GM23338 (cell line): ENCODE results near the gene DUSP5. TPM values are rescaled to one million over a fixed set of nuclear protein-coding genes. Genes with fewer than 3 reads are reported as not detected.

ENCODE experiments used
- ATAC-seq: fragments of 200-7000 bp; cut with Tn5 transposase; 3 replicates; pipeline ENCODE4 v1.9.1; 2020
- DNase-seq: peaks from one replicate; pipeline ENCODE4 v3.0.0-alpha.2; 2015; ENCODE audit warnings: low spot score
- H2AFZ ChIP-seq: fragments of 200-600 bp; sonication (generic); 2 replicates; pipeline ENCODE4 v1.8.0; 2016; ENCODE audit warnings: antibody characterized with exemption, mild to moderate bottlenecking, moderate library complexity
- H3F3A ChIP-seq: fragments of 200-600 bp; sonication (generic); replicated peaks from 2 replicates; pipeline ENCODE4 v1.8.0; 2017; ENCODE audit warnings: antibody characterized with exemption, mixed run types, low read depth
- H3K27ac ChIP-seq: fragments of 200-600 bp; sonication (generic); 2 replicates; pipeline ENCODE4 v1.6.1; 2016; ENCODE audit warnings: low read depth
- H3K27me3 ChIP-seq: fragments of 200-600 bp; sonication (generic); 2 replicates; pipeline ENCODE4 v1.8.0; 2016; ENCODE audit warnings: mild to moderate bottlenecking, mixed run types, moderate library complexity; ENCODE audit not compliant: insufficient read depth
- H3K36me3 ChIP-seq: fragments of 200-600 bp; sonication (generic); 2 replicates; pipeline ENCODE4 v1.8.0; 2016; ENCODE audit warnings: mild to moderate bottlenecking; ENCODE audit not compliant: insufficient read depth
- H3K4me1 ChIP-seq: fragments of 200-600 bp; sonication (generic); 2 replicates; pipeline ENCODE4 v1.8.0; 2016; ENCODE audit warnings: mild to moderate bottlenecking, moderate library complexity; ENCODE audit not compliant: insufficient read depth
- H3K4me2 ChIP-seq: fragments of 200-600 bp; sonication (generic); 2 replicates; pipeline ENCODE4 v1.7.1; 2017; ENCODE audit warnings: mixed run types
- H3K4me3 ChIP-seq: fragments of 200-600 bp; sonication (generic); 2 replicates; pipeline ENCODE4 v1.6.1; 2016; ENCODE audit warnings: mixed run types
- H3K79me2 ChIP-seq: fragments of 200-600 bp; sonication (generic); replicated peaks from 2 replicates; pipeline ENCODE4 v1.8.0; 2017; ENCODE audit warnings: mild to moderate bottlenecking; ENCODE audit not compliant: insufficient read depth
- H3K9me2 ChIP-seq: fragments of 200-600 bp; sonication (generic); 2 replicates; pipeline ENCODE4 v1.8.0; 2017; ENCODE audit not compliant: insufficient read depth
- H4K20me1 ChIP-seq: fragments of 200-600 bp; sonication (generic); replicated peaks from 2 replicates; pipeline ENCODE4 v1.8.0; 2017; ENCODE audit warnings: mild to moderate bottlenecking; ENCODE audit not compliant: insufficient read depth
- H3K27ac Mint-ChIP-seq: 2 replicates; pipeline ENCODE4 v1.8.0; 2020; ENCODE audit warnings: inconsistent platforms, mild to moderate bottlenecking, moderate library complexity, mixed read lengths
- H3K27me3 Mint-ChIP-seq: 3 replicates; pipeline ENCODE4 v1.8.0; 2022; ENCODE audit warnings: low read depth, mild to moderate bottlenecking, moderate library complexity, mixed read lengths, inconsistent platforms; ENCODE audit not compliant: insufficient read depth, poor library complexity
- H3K36me3 Mint-ChIP-seq: 3 replicates; pipeline ENCODE4 v1.8.0; 2021; ENCODE audit warnings: low read depth, mild to moderate bottlenecking, inconsistent platforms, moderate library complexity, mixed read lengths
- H3K4me1 Mint-ChIP-seq: 3 replicates; pipeline ENCODE4 v1.8.0; 2020; ENCODE audit warnings: mild to moderate bottlenecking, inconsistent platforms, mixed read lengths
- H3K4me3 Mint-ChIP-seq: 3 replicates; pipeline ENCODE4 v1.8.0; 2021; ENCODE audit warnings: moderate library complexity, mild to moderate bottlenecking, inconsistent platforms, mixed read lengths
- H3K9me3 Mint-ChIP-seq: 3 replicates; pipeline ENCODE4 v1.8.0; 2020; ENCODE audit warnings: moderate library complexity, mild to moderate bottlenecking, inconsistent platforms, mixed read lengths
- CREB1 ChIP-seq: fragments of 250-450 bp; sonication (Bioruptor Pico); IDR thresholded peaks from 2 replicates; pipeline ENCODE4 v1.5.0; 2020; ENCODE audit warnings: low read depth, mild to moderate bottlenecking, moderate library complexity
- CTCF ChIP-seq, 2 experiments: fragments of 200-600 bp in 1 of 2; sonication (generic) in 1 of 2; conservative IDR thresholded peaks; 2 replicates each; pipeline versions ENCODE4 v1.5.1 to v1.6.1; 2016 to 2017; ENCODE audit warnings: antibody characterized with exemption in 2 of 2, low read depth in 2 of 2, mild to moderate bottlenecking in 2 of 2, moderate library complexity in 1 of 2
- ETS1 ChIP-seq: IDR thresholded peaks from 2 replicates; pipeline ENCODE4 v1.6.1; 2016; ENCODE audit warnings: antibody characterized with exemption
- EZH2 ChIP-seq: fragments of 200-600 bp; sonication (generic); IDR thresholded peaks from one replicate; pipeline ENCODE4 v1.8.0; 2017; ENCODE audit warnings: antibody characterized with exemption, mild to moderate bottlenecking, low read depth; ENCODE audit not compliant: unreplicated experiment
- EZH2phosphoT487 ChIP-seq: fragments of 200-600 bp; sonication (generic); IDR thresholded peaks from one replicate; pipeline ENCODE4 v1.8.1; 2018; ENCODE audit warnings: antibody characterized with exemption; ENCODE audit not compliant: unreplicated experiment
- JUNB ChIP-seq: IDR thresholded peaks from one replicate; pipeline ENCODE4 v1.6.1; 2016; ENCODE audit warnings: antibody characterized with exemption; ENCODE audit not compliant: unreplicated experiment
- POLR2AphosphoS5 ChIP-seq: IDR thresholded peaks from 2 replicates; pipeline ENCODE4 v1.6.1; 2016; ENCODE audit warnings: antibody characterized with exemption, low read depth
- REST ChIP-seq: IDR thresholded peaks from one replicate; pipeline ENCODE4 v1.6.1; 2018; ENCODE audit warnings: antibody characterized with exemption; ENCODE audit not compliant: unreplicated experiment
- polyA plus RNA-seq: library from polyadenylated mRNA; unstranded; fragments of >200 nt; fragmentation: Nextera tagmentation; extraction: Ambion mirVana; gene quantifications from 2 replicates; pipeline ENCODE4 v1.2.1, GENCODE V29; 2016
- total RNA-seq: library from RNA; depleted of rRNA; stranded (reverse); fragments of >200 nt; shearing (Covaris generic); gene quantifications from 2 replicates; pipeline ENCODE4 v1.2.3, GENCODE V29; 2014

Gene DUSP5
- total and polyA plus RNA-seq, 2 experiments from 2014 or later: 10.8 to 35.9 TPM

GRCh38 chr10:110495731-110496552 is 1.8 kb upstream of the DUSP5 start (continued):
- TF ChIP-seq POLR2AphosphoS5: no peak

- peaks cover 3% of the 10 kb centered on the region; the same call in 1 of the 3 replicates for H3K9me3 Mint-ChIP-seq
- Histone ChIP-seq H3K27me3 (peaks cover 40% of the 10 kb centered on the region), H3K4me2 (peak overlapping the region; percentile 95), H2AFZ (peak overlapping the region; percentile 69), H3K79me2 (peaks cover 38% of the 10 kb centered on the region), H3F3A (peaks cover 15% of the 10 kb centered on the region), H3K36me3 (peaks cover 7% of the 10 kb centered on the region; the same call in 1 of the 2 replicates), H3K4me1 (peaks cover 46% of the 10 kb centered on the region), H3K9me2 (no peaks in the 10 kb centered on the region), H3K4me3 (peak overlapping the region; percentile 93), H4K20me1 (peaks cover 6% of the 10 kb centered on the region; the same call in 1 of the 2 replicates), H3K27ac (0 out of 2 replicates have a peak overlapping the region, but pooled peaks have one; percentile 26)
- no peak for TF ChIP-seq REST
- no peak for TF ChIP-seq POLR2AphosphoS5
- TF ChIP-seq CTCF (conservative IDR thresholded peaks at IDR 0.05; ENCODE audit: low read depth in 2 of 2): no peak
- no peak for TF ChIP-seq JUNB
- TF ChIP-seq ETS1: no peak
- no peak for TF ChIP-seq CREB1 (CRISPR knock-in tag)
- no peak for TF ChIP-seq EZH2
- TF ChIP-seq EZH2phosphoT487: no peak
- H3K4me1 Mint-ChIP-seq: peaks cover 55% of the 10 kb centered on the region
- H3K27ac Mint-ChIP-seq: no peak overlapping the region; the same call in 1 of the 2 replicates
- DNase-seq (no peak), ATAC-seq (no peak)
- H3K4me3 Mint-ChIP-seq: peak overlapping the region; percentile 85
- H3K27me3 Mint-ChIP-seq: peaks cover 28% of the 10 kb centered on the region
- peaks cover 21% of the 10 kb centered on the region for H3K36me3 Mint-ChIP-seq
Measured at GRCh38 chr10:110496553-110497437, 912 bp upstream of the DUSP5 start.
